ENCODE measurements around the gene CEP162.
"Not testable (repeated sequence)": the region's sequence is repeated elsewhere in the genome, so short reads cannot be mapped to it uniquely, and the experiment has no call there.

CEP162 gene

DNA sequence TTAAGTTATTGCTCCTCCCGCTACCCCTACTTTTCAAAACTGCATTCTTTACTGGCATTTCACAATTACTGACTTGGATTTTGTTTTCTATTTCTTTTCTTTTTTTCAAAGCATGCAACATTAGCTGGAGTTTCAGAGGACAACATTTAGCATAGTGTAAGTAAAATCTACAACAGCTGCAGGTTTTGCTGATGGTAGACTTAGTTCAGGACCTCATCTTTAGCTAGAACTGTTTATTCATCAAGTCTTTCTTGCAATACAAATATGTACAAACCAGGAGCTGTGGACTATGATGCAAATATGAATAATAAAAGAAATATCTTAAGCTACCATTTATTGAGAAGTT, 728 bp upstream of the CEP162 start:
- DNase-seq = no peak

GRCh38 chr6:84227044-84227433, 404 bp downstream of the CEP162 start:
- DNase-seq = no peak

DNA sequence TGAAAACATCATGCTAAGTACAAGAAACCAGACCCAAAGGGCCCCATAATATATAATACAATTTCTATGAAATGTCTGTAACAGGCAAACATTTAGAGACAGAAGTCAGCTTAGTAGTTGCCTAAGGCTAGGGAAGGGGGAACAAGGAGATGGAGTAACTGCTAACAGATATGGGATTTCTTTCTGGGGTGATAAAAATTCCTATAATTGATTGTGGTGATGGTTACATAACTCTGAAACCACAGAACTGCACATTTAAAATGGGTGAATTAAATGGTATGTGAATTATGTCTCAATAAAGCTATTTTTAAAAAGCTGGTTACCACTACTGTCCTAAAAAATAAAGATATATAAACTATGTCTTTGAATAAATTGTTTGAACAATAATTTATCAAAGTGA, 3.2 kb downstream of the CEP162 start:
- no peak for DNase-seq

DNA sequence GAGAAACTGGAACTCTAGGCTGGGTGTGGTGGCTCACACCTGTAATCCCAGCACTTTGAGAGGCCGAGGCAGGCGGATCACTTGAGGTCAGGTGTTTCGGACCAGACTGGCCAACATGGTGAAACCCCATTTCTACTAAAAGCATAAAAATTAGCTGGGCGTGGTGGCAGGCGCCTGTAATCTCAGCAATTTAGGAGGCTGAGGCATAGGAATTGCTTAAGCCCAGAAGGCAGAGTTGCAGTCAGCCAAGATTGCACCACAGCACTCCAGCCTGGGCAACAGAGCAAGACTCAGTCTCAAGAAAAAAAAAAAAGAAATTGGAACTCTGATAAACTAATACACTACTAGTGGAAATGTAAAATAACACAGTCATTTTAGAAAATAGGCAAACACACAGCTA, 3.8 kb downstream of the CEP162 start:
- DNase-seq = not testable (repeated sequence)

GRCh38 chr6:84222426-84222825, 5.0 kb downstream of the CEP162 start:
- DNase-seq = no peak

GRCh38 chr6:84220809-84221409, 6.5 kb downstream of the CEP162 start:
- DNase-seq = no peak

DNA sequence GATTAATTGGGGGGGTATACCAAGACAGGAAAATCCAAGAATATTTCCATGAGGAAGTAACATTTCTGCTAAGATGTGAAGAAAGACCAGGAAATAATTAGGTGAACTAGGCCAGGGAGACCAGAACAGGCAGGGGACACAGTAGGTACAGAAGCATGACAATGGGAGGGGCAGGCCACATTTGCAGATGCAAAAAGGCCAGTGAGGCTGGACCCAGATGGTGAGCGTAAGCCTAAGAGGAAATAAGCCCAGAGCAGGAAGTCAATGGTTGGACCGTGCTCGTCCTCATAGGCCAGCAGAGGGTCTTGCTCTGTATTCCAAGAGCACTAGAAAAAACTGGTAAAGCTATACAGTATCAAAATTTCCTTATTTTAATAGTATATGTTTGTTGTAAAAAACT, 9.4 kb downstream of the CEP162 start:
- no peak for DNase-seq

GRCh38 chr6:84213217-84213616, 14.2 kb downstream of the CEP162 start:
- no peak for DNase-seq

DNA sequence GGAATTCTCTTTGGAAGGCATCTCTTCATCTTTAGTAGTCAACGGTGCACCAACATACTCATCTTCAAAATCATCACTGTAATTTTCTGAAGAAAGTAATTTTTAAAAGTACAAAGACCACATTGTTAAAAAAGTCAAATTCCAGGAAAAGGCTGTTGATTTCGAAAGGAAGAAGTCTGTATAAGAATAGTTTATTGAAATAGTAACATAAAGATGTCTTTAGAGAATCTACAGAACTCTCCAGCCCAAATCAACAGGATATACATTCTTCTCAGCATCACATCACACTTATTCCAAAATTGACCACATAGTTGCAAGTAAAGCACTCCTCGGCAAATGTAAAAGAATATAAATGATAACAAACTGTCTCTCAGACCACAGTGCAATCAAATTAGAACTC, 23.4 kb downstream of the CEP162 start:
- DNase-seq = no peak

DNA sequence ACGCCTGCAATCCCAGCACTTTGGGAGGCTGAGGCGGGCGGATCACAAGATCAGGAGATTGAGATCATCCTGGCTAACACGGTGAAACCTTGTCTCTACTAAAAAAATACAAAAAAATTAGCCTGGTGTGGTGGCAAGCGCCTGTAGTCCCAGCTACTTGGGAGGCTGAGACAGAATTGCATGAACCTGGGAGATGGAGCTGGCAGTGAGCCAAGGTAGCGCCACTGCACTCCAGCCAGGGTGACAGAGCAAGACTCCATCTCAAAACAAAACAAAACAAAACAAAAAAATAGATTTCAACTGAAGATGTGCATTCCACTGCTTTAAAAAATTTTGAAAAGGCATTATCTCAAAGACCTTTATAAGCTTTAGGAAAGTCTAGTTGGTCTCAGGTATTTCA, 27.5 kb downstream of the CEP162 start:
- DNase-seq = not testable (repeated sequence)

- no peak for DNase-seq
Observed at GRCh38 chr6:84197708-84198107, 29.7 kb downstream of the CEP162 start.

DNA sequence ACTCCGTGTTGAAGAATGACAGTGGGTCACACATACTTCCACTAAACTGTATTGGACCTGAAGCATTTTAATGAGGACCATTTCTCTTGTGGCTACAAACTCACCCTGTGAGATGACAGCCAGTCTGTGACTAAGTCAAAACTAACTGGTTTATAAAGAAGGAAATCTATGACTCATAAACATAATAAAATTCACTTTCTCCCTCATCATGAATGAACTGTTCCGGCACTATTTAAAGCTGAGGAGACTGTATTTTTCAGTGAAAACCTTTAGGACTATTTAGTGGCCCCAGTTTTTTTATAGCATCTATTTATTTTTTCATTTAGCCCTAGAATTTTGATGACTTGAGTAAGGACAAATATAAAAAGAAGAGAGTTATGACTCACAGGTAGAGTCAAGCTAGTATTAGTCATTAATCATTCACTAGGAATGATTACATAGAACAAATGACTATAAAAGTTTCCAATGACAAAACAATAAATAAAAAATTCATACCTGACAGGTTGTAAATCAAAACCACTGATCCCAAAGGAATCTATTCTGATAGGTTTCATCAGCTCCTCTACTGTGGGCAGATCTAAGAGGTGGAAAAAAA, 34.2 kb downstream of the CEP162 start:
- DNase-seq = no peak

DNA sequence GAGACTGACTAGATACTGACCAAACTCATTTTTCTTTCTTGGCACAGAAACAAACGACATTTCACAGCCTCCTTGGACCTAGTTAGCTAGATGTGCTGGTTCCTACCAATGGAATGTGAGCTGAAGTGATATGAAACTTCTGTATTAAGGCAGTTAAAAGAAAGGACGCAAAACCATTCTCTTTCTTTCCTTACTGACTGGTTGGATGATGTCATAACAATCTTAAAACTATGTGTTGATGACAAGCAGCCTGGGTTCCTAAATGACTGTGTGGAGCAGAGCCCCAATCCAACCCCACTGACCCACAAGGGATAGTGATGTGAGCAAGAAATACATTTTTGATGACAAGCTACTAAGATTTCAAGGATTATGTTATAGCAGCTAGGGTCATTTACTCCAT, 35.6 kb downstream of the CEP162 start:
- DNase-seq = no peak

GRCh38 chr6:84189356-84189755, 38.1 kb downstream of the CEP162 start:
- DNase-seq = not testable (repeated sequence)

DNA sequence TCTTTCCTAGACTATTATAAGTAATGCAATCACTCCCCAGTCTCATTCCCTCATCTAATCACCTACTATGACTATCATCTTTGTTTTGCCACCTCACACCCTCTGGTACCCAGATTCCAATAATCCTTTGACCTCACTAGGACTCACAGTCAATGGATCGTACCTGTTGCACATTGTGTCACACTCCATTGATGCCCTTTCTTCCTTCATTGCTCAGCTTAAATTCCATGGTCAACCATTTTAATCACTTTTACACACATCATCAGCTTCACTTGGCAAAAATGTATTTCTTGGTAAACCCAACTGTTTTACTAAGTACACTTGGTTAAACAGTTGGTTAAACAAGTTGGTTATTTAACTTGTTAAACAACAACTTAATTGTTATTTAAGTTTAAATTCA, 44.0 kb downstream of the CEP162 start:
- DNase-seq = no peak

- DNase-seq = no peak
Observed at GRCh38 chr6:84182001-84182400, 45.4 kb downstream of the CEP162 start.

- DNase-seq = no peak
Observed at GRCh38 chr6:84177241-84177640, 50.2 kb downstream of the CEP162 start.

GRCh38 chr6:84172574-84172973, 54.9 kb downstream of the CEP162 start:
- DNase-seq = no peak

GRCh38 chr6:84172080-84172479, 55.4 kb downstream of the CEP162 start:
- no peak for DNase-seq

DNA sequence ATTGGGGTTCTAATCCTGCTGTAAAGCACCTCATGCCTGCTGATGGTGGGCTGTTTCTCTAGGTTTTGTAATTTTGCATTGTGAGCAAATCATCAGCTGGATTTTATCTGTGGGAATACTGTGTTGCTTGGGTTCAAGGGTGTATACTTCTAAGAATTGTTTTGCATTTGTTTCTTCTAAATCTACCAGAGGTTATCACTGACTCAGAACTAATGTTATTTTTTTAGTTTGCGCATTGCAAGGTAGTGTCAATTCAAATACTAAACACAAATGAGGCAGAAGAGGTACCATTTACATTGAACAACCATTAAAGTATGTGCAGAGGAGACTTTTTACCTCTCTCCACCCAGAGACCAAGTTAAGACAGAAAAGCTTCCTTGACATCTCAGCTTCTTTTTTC, 60.0 kb downstream of the CEP162 start:
- DNase-seq = no peak

- no peak for DNase-seq
Observed at GRCh38 chr6:84166395-84166794, 61.0 kb downstream of the CEP162 start.

DNA sequence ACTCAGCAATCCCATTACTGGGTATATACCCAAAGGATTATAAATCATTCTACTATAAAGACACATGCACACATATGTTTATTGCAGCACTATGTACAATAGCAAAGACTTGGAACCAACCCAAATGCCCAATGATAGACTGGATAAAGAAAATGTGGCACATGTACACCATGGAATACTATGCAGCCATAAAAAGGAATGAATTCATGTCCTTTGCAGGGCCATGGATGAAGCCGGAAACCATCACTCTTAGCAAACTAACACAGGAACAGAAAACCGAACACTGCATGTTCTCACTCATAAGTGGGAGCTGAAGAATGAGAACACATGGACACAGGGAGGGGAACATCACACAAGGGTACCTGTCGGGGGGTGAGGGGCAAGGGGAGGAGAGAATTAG, 63.1 kb downstream of the CEP162 start:
- not testable (repeated sequence) for DNase-seq

DNA sequence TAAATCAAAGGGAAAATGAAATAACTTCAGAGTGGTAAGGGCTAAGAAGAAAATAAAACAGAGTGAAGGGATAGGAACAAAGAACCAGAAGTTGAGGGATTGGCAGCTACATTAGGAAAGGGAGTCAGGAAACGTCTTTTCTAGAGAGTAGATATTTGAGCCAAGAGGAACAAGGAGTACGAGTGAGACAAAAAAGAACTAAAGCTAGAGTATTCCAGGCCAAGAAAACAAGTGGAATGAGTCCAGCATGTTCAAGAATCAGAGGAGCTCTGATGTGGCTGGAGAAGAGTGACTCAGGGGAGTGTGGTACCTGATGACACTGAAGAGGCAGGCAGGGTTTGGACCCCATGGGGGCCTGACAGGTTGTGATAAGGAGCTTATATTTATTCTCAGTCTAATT, 66.3 kb downstream of the CEP162 start:
- no peak for DNase-seq

- DNase-seq = no peak
Observed at GRCh38 chr6:84156306-84156705, 71.1 kb downstream of the CEP162 start.

- no peak for DNase-seq
Observed at GRCh38 chr6:84151669-84152068, 75.8 kb downstream of the CEP162 start.

Data from activated gamma-delta T cell treated with Interleukin-2 at 50 U/mL for 16 hours (primary cell).